GM18502 (cell line): ENCODE measurements around the gene HIRIP3.
"Not testable (repeated sequence)": the region's sequence is repeated elsewhere in the genome, so short reads cannot be mapped to it uniquely, and the experiment has no call there.

ENCODE experiments used
- ATAC-seq: cut with Tn5 transposase; IDR thresholded peaks from one replicate; pipeline ENCODE4 v1.9.1; 2021; ENCODE audit warnings: mild to moderate bottlenecking; ENCODE audit not compliant: unreplicated experiment, poor library complexity

HIRIP3 gene

DNA sequence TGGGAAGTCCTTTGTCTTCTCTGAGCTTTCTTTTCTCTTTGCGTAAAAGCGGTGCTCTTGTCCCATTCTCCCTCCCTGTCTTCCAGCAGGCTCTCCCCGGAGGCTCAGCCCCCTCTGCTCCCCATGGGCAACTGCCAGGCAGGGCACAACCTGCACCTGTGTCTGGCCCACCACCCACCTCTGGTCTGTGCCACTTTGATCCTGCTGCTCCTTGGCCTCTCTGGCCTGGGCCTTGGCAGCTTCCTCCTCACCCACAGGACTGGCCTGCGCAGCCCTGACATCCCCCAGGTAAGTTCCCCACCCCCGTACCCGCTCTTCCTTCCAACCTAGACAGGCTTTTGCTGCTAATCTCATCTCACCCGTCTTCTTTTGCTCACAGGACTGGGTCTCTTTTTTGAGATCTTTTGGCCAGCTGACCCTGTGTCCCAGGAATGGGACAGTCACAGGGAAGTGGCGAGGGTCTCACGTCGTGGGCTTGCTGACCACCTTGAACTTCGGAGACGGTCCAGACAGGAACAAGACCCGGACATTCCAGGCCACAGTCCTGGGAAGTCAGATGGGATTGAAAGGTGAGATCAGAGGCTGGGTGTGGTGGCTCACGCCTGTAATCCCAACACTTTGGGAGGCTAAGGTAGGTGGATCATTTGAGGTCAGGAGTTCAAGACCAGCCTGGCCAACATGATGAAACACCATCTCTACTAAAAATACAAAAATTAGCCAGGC lies 32.2 kb downstream of the HIRIP3 start:
- ATAC-seq, result no peak

DNA sequence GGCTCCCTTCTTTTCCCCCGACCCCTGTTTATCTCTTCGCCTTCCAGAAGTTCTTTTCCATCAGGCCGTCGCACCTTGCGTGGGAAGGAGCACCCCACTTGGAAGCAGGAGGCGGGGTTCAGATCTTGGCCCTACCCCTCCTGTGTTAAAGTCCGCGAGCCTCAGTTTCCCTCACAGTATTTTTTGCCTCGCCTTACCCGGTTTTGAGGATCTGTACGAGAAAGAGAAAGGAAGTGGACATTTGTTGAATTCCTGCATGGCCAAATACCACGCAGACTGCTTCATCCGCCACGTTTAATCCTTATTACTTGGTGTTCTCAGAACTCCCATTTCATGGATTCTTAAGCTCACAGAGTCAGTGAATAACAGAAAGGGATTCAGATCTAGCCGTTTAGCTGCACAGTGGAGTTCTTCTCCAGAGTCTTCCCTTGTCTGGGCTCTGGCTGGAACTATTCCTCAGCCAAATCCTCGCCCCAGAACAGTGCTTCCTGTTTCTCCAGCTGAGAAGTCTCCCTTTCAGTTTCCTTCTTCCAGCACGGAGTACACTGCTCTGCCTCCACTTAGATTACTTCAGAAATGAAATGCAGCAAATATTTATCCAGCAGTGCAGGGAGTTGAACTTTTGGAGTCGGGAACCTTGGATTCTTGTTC lies 32.9 kb downstream of the HIRIP3 start:
- no peak for ATAC-seq

GRCh38 chr16:29961479-29962343 lies 33.7 kb downstream of the HIRIP3 start, which contains the start of gene TMEM219:
TSS of gene TMEM219 (plus strand) at chr16:29962079. CDS start at chr16:29963144, 1,065 bp downstream.
- peak; percentile 88 for ATAC-seq

GRCh38 chr16:29961127-29961478 lies 34.3 kb downstream of the HIRIP3 start:
- no peak for ATAC-seq

DNA sequence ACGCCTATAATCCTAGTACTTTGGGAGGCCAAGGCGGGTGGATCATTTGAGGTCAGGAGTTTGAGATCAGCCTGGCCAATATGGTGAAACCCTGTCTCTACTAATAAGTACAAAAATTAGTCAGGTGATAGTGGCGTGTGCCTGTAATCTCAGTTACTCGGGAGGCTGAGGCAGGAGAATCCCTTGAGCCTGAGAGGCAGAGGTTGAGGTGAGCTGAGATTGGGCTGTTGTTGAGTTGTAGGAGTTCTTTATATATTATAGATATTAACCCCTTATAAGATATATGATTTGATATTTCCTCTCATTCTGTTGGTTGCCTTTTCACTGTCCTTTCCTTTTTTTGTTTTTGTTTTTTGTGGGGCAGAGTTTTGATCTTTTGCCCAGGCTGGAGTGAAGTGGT lies 35.6 kb downstream of the HIRIP3 start:
- not testable (repeated sequence) for ATAC-seq

GRCh38 chr16:29959293-29959692 lies 36.1 kb downstream of the HIRIP3 start:
- no peak for ATAC-seq

- no peak for ATAC-seq
Measured at GRCh38 chr16:29958756-29959155, 36.7 kb downstream of the HIRIP3 start.

DNA sequence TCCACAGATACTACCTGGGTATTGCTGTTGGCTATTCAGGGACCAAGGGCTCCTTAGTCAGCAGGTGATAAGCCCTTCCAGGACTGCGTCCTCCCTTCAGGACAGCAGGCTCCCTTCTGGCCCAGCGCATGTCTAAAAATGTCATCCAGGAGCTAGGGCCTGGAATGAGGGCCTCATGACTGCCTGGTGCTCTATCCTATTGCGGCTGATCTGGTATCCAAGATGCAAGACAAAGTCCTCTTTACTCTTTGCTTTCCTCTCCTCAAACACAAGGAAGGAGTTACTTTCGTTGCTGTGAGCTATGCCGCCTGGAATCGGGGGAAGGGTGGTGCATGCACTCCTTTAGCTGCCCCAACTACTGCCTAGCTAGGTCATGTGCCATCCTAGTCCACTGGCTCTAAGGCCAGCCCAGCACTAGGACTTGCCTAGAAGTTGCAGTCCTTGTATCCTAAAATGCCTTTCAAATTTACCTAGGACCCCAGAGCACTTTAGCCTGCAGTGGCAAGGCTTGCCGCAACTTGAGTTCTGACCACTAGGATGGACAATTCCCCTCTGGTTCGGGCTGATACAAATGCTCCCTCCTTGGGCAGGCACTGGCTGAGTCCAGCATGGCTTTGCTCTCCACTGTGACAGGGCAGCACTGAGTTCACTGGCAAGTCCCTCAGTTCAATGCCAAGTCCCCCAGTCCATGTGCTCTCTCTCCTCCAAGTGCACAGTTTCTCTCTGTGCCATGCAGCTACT lies 43.6 kb downstream of the HIRIP3 start:
- ATAC-seq, result no peak

DNA sequence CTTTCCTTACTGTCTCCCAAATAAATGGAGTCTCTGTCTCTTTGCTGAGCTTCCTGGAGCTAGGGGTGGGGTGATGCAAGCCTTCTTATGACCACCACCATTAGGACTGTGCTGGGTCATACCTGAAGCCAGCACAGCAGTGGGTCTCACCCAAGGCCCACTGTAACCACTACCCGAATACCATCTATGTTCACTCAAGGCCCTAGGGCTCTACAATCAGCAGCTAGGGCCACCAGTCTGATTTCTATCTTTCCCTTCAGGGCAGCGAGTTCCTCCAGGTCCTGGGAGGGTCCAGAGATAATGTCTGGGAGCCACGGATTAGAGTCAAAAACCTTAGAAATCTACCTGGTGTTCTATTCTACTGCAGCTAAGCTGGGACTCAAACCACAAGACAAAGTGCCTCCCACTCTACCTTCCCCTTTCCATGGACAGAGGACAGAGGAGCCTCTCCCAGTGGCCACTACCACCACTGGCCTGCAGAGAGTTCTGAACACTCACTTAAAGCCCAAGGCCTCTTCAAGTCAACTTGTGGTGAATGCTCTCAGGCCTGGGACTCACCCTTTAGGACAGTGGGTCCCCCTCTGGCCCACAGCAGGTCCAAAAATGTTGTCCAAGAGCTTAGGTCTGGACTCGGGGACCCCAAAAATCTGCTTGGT lies 44.5 kb downstream of the HIRIP3 start:
- no peak for ATAC-seq

- no peak for ATAC-seq
Measured at GRCh38 chr16:29947897-29948296, 47.5 kb downstream of the HIRIP3 start.

DNA sequence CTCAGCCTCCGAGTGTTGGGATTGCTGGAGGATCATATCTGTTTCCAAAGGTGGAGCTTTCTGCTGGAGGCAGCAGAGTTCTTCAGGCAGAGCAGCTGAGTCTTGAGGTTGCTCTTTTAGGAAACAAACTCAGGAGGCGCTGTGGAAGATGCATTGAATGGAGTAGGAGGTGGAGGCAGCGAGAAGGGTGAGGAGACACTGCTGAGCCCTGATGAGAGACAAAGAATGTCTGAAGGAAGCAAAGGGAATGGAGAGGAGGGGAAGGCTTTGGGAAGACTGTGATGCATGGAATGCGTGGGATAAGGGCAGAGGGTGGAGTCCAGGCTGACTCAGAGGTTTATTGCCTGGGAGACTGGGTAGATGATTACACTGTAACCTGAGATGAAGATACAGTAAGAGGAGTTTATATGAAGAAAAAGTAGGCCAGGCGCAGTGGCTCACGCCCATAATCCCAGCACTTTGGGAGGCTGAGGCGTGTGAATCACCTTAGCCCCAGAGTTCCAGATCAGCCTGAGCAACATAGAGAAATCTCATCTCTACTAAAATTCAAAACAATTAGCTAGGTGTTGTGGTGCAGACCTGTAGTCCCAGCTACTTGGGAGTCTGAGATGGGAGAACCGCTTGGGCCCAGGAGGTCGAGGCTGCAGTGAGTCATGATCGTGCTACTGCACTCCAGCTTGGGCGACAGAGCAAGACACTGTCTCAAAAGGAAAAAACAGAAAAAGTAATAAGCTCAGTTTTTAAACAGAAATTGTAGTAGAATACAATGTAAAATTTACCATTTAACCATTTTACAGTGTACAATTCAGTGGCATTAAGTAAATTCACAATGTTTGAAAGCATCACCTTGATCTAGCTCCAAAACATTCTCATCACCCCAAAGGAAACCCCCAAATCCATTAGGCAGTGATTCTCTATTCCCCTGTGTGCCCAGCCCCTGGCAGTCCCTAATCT lies 51.3 kb downstream of the HIRIP3 start:
- ATAC-seq, result no peak
